GM23248 (cell line): ENCODE measurements around the gene OTOP1.

Experiments used
- EZH2 ChIP-seq: fragments of 200-600 bp; sonication (generic); IDR thresholded peaks from 2 replicates; pipeline ENCODE4 v1.6.1; 2018; ENCODE audit warnings: antibody characterized with exemption, mild to moderate bottlenecking; ENCODE audit not compliant: insufficient read depth, poor library complexity, severe bottlenecking
- EZH2phosphoT487 ChIP-seq: fragments of 200-600 bp; sonication (generic); IDR thresholded peaks from 2 replicates; pipeline ENCODE4 v1.6.1; 2018; ENCODE audit warnings: antibody characterized with exemption, moderate library complexity, mild to moderate bottlenecking, low read depth; ENCODE audit not compliant: insufficient read depth

DNA sequence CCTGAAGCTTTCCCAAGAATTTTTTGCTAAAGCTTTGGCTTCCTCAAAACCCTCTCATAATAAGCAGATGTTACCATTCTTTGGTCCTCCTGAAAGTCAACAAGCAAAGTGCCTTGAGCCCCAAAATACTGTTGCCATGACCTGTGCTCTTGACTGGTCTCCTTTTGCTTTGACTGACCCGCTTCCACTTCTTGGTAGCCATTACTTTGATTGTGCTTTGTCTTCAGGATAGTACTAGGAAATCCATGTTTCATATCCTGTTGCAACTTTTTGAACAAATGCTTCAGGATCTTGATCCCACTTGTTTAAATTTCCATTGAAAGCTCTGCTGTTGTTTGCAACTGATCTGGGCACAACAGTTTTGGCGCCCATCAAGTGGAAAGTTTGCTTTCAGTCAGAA is 6.9 kb upstream of the OTOP1 start:
- TF ChIP-seq EZH2phosphoT487 (no peak), EZH2 (no peak)
